HEK293 (cell line): ENCODE results near the gene CUTC.

ENCODE experiments used
- CTCF ChIA-PET: fragments of 350-600 bp; formaldehyde crosslinking; extraction: SDS; loops from one replicate; lab custom pipeline; 2021; ENCODE audit warnings: antibody characterized with exemption; lab: Yijun Ruan, JAX
- POLR2A ChIA-PET: fragments of 300-600 bp; formaldehyde crosslinking; extraction: SDS; loops from one replicate; lab custom pipeline; 2020; ENCODE audit warnings: antibody characterized with exemption, inconsistent platforms; lab: Yijun Ruan, JAX
- H3K27ac ChIP-seq: fragments of 200-500 bp; sonication (Bioruptor generic); 2 replicates; pipeline ENCODE4 v1.5.1; 2014; ENCODE audit warnings: low read depth, low read length, control low read depth, inconsistent platforms; ENCODE audit errors: extremely low read depth
- H3K36me3 ChIP-seq, 2 experiments: fragments of 200-500 bp in 1 of 2; sonication (Bioruptor generic) in 1 of 2; 1 replicate in 1 of 2; 2 replicates in 1 of 2; pipeline ENCODE4 v1.5.1; 2014 to 2017; ENCODE audit warnings: inconsistent platforms in 2 of 2, low read length in 2 of 2; ENCODE audit not compliant: control insufficient read depth in 2 of 2, insufficient read depth in 1 of 2
- H3K4me1 ChIP-seq: fragments of 200-500 bp; sonication (Bioruptor generic); 2 replicates; pipeline ENCODE4 v1.5.1; 2014; ENCODE audit warnings: mild to moderate bottlenecking, low read length, inconsistent platforms; ENCODE audit not compliant: control insufficient read depth, insufficient read depth
- H3K4me3 ChIP-seq: 2 replicates; pipeline ENCODE4 v1.5.1; 2011; ENCODE audit warnings: low read depth, mild to moderate bottlenecking, control low read depth, low read length, moderate library complexity
- H3K9me3 ChIP-seq: fragments of 200-500 bp; sonication (Bioruptor generic); 2 replicates; pipeline ENCODE4 v1.5.1; 2014; ENCODE audit warnings: low read depth, low read length, inconsistent platforms; ENCODE audit not compliant: control insufficient read depth, insufficient read depth
- SALL2 ChIP-seq: fragments of 450-650 bp; formaldehyde crosslinking; IDR thresholded peaks from 2 replicates; pipeline ENCODE4 v1.5.0; 2017; ENCODE audit warnings: missing biosample characterization, mild to moderate bottlenecking, missing genetic modification characterization, borderline replicate concordance
- ZIC2 ChIP-seq: fragments of 450-650 bp; formaldehyde crosslinking; IDR thresholded peaks from 2 replicates; pipeline ENCODE4 v1.5.1; 2016; ENCODE audit warnings: missing biosample characterization, missing genetic modification characterization
- ZNF112 ChIP-seq: fragments of 450-650 bp; formaldehyde crosslinking; IDR thresholded peaks from 2 replicates; pipeline ENCODE4 v1.5.0; 2017; ENCODE audit warnings: missing biosample characterization, missing genetic modification characterization
- ZNF121 ChIP-seq: fragments of 450-650 bp; formaldehyde crosslinking; IDR thresholded peaks from 2 replicates; pipeline ENCODE4 v1.5.1; 2016; ENCODE audit warnings: missing biosample characterization, missing genetic modification characterization
- ZNF211 ChIP-seq: fragments of 450-650 bp; formaldehyde crosslinking; IDR thresholded peaks from 2 replicates; pipeline ENCODE4 v1.5.1; 2016; ENCODE audit warnings: low read depth, missing biosample characterization, missing genetic modification characterization
- ZNF335 ChIP-seq: fragments of 450-650 bp; formaldehyde crosslinking; conservative IDR thresholded peaks from 2 replicates; pipeline ENCODE4 v1.5.1; 2016; ENCODE audit warnings: missing biosample characterization, missing genetic modification characterization
- ZNF423 ChIP-seq: fragments of 450-650 bp; formaldehyde crosslinking; IDR thresholded peaks from 2 replicates; pipeline ENCODE4 v1.5.1; 2016; ENCODE audit warnings: missing biosample characterization, missing genetic modification characterization
- ZNF596 ChIP-seq: fragments of 450-650 bp; IDR thresholded peaks from 2 replicates; pipeline ENCODE4 v1.5.0; 2018; ENCODE audit warnings: missing biosample characterization, mild to moderate bottlenecking, missing genetic modification characterization, moderate library complexity
- TF ChIP-seq, protein P1 (sequence below): fragments of 450-650 bp; formaldehyde crosslinking; IDR thresholded peaks from 2 replicates; pipeline ENCODE4 v1.5.1; 2016; ENCODE audit warnings: missing biosample characterization, missing genetic modification characterization
- TF ChIP-seq, protein P2 (sequence below): fragments of 450-650 bp; formaldehyde crosslinking; IDR thresholded peaks from 2 replicates; pipeline ENCODE4 v1.5.1; 2017; ENCODE audit warnings: missing biosample characterization, missing genetic modification characterization
- TF ChIP-seq, protein P3 (sequence below): fragments of 450-650 bp; IDR thresholded peaks from 2 replicates; pipeline ENCODE4 v1.5.1; 2018; ENCODE audit warnings: missing biosample characterization, missing genetic modification characterization
- TF ChIP-seq, protein P4 (sequence below): fragments of 450-650 bp; formaldehyde crosslinking; optimal IDR thresholded peaks from 2 replicates; pipeline ENCODE3; 2016; ENCODE audit warnings: missing biosample characterization, mild to moderate bottlenecking, missing genetic modification characterization

The CUTC gene

DNA sequence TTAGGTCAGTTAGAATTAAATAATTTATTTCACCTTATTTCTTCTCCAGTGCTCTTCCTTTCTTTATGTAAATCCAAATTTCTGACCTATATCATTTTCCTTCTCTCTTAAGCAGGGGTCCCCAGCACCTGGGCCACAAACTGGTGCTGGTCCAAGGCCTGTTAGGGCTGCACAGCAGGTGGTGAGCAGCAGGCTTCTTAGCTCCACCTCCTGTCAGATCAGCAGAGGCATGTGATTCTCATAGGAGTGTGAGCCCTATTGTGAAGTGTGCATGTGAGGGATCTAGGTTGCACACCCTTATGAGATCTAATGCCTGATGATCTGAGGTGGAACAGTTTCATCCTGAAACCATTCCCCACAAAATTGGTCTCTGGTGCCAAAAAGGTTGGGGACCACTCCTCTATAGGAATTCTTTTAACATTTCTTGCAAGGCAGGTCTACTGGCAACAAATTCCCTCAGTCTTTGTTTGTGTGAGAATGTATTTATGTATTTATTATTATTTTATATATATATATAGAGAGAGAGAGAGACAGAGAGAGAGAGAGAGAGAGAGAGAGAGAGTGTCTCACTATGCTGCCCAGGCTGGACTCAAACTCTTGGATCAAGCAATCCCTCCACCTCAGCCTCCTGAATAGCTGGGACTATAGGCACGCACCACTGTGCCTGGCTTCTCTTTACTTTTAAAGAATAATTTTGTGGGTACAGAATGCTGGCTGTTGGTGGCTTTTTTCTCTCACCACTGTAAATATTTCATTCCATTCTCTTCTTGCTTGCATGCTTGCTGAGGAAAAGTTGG lies 46.1 kb downstream of the CUTC start:
- POLR2A ChIA-PET: no interaction called here
- Histone ChIP-seq H3K9me3 (no peaks in the 10 kb centered on the region), H3K4me1 (peaks cover 13% of the 10 kb centered on the region), H3K4me3 (no peak overlapping the region), H3K27ac (no peak overlapping the region)
- TF ChIP-seq, protein P1, sequence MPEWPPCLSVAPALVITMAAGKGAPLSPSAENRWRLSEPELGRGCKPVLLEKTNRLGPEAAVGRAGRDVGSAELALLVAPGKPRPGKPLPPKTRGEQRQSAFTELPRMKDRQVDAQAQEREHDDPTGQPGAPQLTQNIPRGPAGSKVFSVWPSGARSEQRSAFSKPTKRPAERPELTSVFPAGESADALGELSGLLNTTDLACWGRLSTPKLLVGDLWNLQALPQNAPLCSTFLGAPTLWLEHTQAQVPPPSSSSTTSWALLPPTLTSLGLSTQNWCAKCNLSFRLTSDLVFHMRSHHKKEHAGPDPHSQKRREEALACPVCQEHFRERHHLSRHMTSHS (tag by site-specific recombination): no peak
- TF ChIP-seq ZNF596 (tag by site-specific recombination): peak; percentile 82
- peak; percentile 26; the same call in 1 of the 2 replicates for TF ChIP-seq ZIC2 (tag by site-specific recombination)
- TF ChIP-seq, all 188 proteins: peak for 2
- CTCF ChIA-PET: interaction anchor here (0.9 to 1.1 kb wide), 2 partner anchors 46 to 268 kb away, joined by 3 read pairs; partner anchors contain the start of genes COX15 and CUTC
- no peaks in the 10 kb centered on the region for H3K36me3 ChIP-seq

DNA sequence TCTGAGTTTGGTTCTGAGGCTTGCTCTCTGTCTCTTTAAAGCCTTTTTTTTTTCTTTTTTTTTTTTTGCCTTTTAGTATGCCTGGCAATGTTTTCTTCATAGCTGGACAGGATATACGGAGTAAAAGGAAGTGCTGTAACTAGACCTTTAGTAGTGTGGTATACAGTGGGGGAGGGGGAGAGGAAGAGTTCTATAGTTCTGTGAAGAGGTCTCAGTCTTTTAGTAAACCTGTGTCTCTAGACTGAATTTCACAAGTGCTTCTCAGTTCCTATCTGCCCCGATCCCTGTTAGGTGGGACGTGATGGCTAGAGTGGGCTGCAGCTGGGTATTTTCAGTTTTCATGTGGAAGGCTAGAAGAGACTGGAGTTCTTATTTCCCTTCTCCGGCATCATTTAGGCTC lies 47.3 kb downstream of the CUTC start:
- H3K4me3 ChIP-seq: peak overlapping the region; percentile 9; the same call in 1 of the 2 replicates
- TF ChIP-seq ZNF335 (tag by site-specific recombination) (0 out of 2 replicates have a peak, but pooled peaks have one; percentile 29), ZNF211 (tag by site-specific recombination) (no peak), ZNF112 (tag by site-specific recombination) (no peak), SALL2 (tag by site-specific recombination) (no peak)
- TF ChIP-seq, protein P2, sequence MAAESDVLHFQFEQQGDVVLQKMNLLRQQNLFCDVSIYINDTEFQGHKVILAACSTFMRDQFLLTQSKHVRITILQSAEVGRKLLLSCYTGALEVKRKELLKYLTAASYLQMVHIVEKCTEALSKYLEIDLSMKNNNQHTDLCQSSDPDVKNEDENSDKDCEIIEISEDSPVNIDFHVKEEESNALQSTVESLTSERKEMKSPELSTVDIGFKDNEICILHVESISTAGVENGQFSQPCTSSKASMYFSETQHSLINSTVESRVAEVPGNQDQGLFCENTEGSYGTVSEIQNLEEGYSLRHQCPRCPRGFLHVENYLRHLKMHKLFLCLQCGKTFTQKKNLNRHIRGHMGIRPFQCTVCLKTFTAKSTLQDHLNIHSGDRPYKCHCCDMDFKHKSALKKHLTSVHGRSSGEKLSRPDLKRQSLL (tag by site-specific recombination): no peak
- TF ChIP-seq, protein P3, sequence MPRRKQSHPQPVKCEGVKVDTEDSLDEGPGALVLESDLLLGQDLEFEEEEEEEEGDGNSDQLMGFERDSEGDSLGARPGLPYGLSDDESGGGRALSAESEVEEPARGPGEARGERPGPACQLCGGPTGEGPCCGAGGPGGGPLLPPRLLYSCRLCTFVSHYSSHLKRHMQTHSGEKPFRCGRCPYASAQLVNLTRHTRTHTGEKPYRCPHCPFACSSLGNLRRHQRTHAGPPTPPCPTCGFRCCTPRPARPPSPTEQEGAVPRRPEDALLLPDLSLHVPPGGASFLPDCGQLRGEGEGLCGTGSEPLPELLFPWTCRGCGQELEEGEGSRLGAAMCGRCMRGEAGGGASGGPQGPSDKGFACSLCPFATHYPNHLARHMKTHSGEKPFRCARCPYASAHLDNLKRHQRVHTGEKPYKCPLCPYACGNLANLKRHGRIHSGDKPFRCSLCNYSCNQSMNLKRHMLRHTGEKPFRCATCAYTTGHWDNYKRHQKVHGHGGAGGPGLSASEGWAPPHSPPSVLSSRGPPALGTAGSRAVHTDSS: 0 out of 2 replicates have a peak, but pooled peaks have one; percentile 14
- TF ChIP-seq, protein P4, sequence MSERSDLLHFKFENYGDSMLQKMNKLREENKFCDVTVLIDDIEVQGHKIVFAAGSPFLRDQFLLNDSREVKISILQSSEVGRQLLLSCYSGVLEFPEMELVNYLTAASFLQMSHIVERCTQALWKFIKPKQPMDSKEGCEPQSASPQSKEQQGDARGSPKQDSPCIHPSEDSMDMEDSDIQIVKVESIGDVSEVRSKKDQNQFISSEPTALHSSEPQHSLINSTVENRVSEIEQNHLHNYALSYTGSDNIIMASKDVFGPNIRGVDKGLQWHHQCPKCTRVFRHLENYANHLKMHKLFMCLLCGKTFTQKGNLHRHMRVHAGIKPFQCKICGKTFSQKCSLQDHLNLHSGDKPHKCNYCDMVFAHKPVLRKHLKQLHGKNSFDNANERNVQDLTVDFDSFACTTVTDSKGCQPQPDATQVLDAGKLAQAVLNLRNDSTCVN (tag by site-specific recombination): no peak
- H3K27ac ChIP-seq: no peak overlapping the region
- peaks cover 13% of the 10 kb centered on the region for H3K4me1 ChIP-seq
- ChIA-PET POLR2A (no interaction called here), CTCF (no interaction called here)
- H3K9me3 ChIP-seq: no peaks in the 10 kb centered on the region
- H3K36me3 ChIP-seq: no peaks in the 10 kb centered on the region

DNA sequence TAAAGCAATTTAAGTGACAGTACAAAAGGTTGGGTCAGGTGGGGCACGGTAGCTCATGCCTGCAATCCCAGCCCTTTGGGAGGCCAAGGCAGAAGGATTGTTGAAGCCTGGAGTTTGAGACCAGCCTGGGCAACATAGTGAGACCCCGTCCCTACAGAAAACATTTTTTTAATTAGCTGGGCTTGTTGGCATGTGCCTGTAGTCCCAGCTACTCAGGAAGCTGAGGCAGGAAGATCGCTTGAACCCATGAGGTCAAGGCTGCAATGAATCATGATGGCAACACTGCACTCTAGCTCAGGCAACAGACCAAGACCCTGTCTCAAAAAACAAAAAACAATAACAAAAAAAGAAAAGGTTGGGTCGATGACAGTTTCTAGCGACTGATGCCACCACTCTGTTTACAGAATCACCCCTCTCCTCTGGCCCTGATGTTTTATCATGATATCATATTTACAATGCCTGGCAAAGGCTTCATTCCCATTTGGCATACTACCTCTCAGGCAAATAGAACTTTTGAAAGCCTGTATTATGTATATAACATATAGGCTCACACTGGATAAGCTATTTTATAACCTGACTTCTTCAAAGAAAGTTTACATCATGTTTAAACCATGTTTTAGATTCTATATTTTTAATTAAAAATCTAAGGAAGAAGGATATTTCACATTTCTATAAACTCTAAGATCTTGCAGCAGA lies 49.8 kb downstream of the CUTC start:
- ChIA-PET POLR2A (no interaction called here), CTCF (interaction anchor here (0.5 to 0.7 kb wide), 3 partner anchors 49 to 1337 kb away, joined by 3 read pairs; no protein-coding TSS in a partner anchor)
- no peak overlapping the region for H3K27ac ChIP-seq
- TF ChIP-seq ZNF121 (peak; percentile 69), ZNF423 (tag by site-specific recombination) (no peak)
- H3K9me3 ChIP-seq: no peaks in the 10 kb centered on the region
- H3K36me3 ChIP-seq: no peaks in the 10 kb centered on the region
- H3K4me3 ChIP-seq: no peak overlapping the region
- H3K4me1 ChIP-seq: peaks cover 10% of the 10 kb centered on the region
